WTC11 (cell line): ENCODE data around the gene PDE11A.

Source experiments
- AFF4 ChIP-seq: sonication (generic); formaldehyde crosslinking; IDR thresholded peaks from 2 replicates; pipeline ENCODE4 v1.8.1; 2023; ENCODE audit warnings: mild to moderate bottlenecking, missing genetic modification reagents, borderline replicate concordance
- ATF3 ChIP-seq: sonication (generic); formaldehyde crosslinking; conservative IDR thresholded peaks from 2 replicates; pipeline ENCODE4 v1.8.1; 2022; ENCODE audit warnings: mild to moderate bottlenecking, missing genetic modification reagents
- GTF2I ChIP-seq: fragments of 250-450 bp; sonication (Bioruptor Pico); conservative IDR thresholded peaks from 2 replicates; pipeline ENCODE4 v1.4.0; 2021; ENCODE audit warnings: mild to moderate bottlenecking
- MXD4 ChIP-seq: fragments of 250-450 bp; sonication (Bioruptor Pico); IDR thresholded peaks from 2 replicates; pipeline ENCODE4 v1.8.0; 2021; ENCODE audit warnings: mild to moderate bottlenecking, moderate library complexity, borderline replicate concordance
- NFE2L1 ChIP-seq: sonication (generic); formaldehyde crosslinking; IDR thresholded peaks from 2 replicates; pipeline ENCODE4 v1.8.1; 2023; ENCODE audit warnings: missing genetic modification reagents
- RELA ChIP-seq: sonication (generic); formaldehyde crosslinking; IDR thresholded peaks from 2 replicates; pipeline ENCODE4 v1.8.1; 2022; ENCODE audit warnings: missing genetic modification reagents, mild to moderate bottlenecking, borderline replicate concordance
- SP1 ChIP-seq: sonication (generic); formaldehyde crosslinking; conservative IDR thresholded peaks from 2 replicates; pipeline ENCODE4 v1.8.1; 2022; ENCODE audit warnings: missing genetic modification reagents
- ZNF263 ChIP-seq: sonication (generic); formaldehyde crosslinking; IDR thresholded peaks from 2 replicates; pipeline ENCODE4 v1.8.1; 2022; ENCODE audit warnings: low read depth, mild to moderate bottlenecking, moderate library complexity, missing genetic modification reagents
- TF ChIP-seq, protein P1 (sequence below): fragments of 200-600 bp; IDR thresholded peaks from 2 replicates; pipeline ENCODE4 v1.8.0; 2022; ENCODE audit warnings: antibody characterized with exemption
- TF ChIP-seq, protein P2 (sequence below): sonication (generic); formaldehyde crosslinking; IDR thresholded peaks from 2 replicates; pipeline ENCODE4 v1.8.1; 2023; ENCODE audit warnings: mild to moderate bottlenecking, moderate library complexity, missing genetic modification reagents

- TF ChIP-seq ZNF263 (CRISPR knock-in tag): no peak
- TF ChIP-seq SP1 (CRISPR knock-in tag): no peak
- no peak for TF ChIP-seq GTF2I (CRISPR knock-in tag)
- no peak for TF ChIP-seq ATF3 (CRISPR knock-in tag)
- TF ChIP-seq, protein P1, sequence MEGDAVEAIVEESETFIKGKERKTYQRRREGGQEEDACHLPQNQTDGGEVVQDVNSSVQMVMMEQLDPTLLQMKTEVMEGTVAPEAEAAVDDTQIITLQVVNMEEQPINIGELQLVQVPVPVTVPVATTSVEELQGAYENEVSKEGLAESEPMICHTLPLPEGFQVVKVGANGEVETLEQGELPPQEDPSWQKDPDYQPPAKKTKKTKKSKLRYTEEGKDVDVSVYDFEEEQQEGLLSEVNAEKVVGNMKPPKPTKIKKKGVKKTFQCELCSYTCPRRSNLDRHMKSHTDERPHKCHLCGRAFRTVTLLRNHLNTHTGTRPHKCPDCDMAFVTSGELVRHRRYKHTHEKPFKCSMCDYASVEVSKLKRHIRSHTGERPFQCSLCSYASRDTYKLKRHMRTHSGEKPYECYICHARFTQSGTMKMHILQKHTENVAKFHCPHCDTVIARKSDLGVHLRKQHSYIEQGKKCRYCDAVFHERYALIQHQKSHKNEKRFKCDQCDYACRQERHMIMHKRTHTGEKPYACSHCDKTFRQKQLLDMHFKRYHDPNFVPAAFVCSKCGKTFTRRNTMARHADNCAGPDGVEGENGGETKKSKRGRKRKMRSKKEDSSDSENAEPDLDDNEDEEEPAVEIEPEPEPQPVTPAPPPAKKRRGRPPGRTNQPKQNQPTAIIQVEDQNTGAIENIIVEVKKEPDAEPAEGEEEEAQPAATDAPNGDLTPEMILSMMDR: no peak
- no peak for TF ChIP-seq RELA (CRISPR knock-in tag)
- TF ChIP-seq, protein P2, sequence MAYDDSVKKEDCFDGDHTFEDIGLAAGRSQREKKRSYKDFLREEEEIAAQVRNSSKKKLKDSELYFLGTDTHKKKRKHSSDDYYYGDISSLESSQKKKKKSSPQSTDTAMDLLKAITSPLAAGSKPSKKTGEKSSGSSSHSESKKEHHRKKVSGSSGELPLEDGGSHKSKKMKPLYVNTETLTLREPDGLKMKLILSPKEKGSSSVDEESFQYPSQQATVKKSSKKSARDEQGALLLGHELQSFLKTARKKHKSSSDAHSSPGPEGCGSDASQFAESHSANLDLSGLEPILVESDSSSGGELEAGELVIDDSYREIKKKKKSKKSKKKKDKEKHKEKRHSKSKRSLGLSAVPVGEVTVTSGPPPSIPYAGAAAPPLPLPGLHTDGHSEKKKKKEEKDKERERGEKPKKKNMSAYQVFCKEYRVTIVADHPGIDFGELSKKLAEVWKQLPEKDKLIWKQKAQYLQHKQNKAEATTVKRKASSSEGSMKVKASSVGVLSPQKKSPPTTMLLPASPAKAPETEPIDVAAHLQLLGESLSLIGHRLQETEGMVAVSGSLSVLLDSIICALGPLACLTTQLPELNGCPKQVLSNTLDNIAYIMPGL (CRISPR knock-in tag): no peak
- no peak for TF ChIP-seq MXD4 (CRISPR knock-in tag)
- TF ChIP-seq NFE2L1 (CRISPR knock-in tag): no peak
- TF ChIP-seq AFF4 (CRISPR knock-in tag): no peak
Measured at GRCh38 chr2:178074123-178075005, 1.8 kb upstream of the PDE11A start.
